Measurements from ENCODE around the gene TRIP6. TPM values are rescaled to one million over a fixed set of nuclear protein-coding genes. Genes with fewer than 3 reads are reported as not detected.
A peak's percentile ranks its signal among the peaks of the same experiment; 100 is the strongest.

TRIP6 gene
- total RNA-seq, 1 donor from 2014 or later: 14.9 TPM

GRCh38 chr7:100874300-100874576 is 7.1 kb downstream of the TRIP6 start:
- Histone ChIP-seq H4K20me1 (ENCODE audit: low read depth) (peaks cover 41% of the 10 kb centered on the region), H3K9ac (peak overlapping the region; percentile 58), H3K79me2 (ENCODE audit: low read depth) (peaks cover 45% of the 10 kb centered on the region), H3K4me3 (peak overlapping the region; percentile 91), H3K27me3 (no peaks in the 10 kb centered on the region), H3K9me3 (ENCODE audit: low read depth) (no peaks in the 10 kb centered on the region), H3K36me3 (peaks cover 7% of the 10 kb centered on the region), H2AFZ (replicated peaks) (peak overlapping the region; percentile 27), H3K4me1 (peaks cover 24% of the 10 kb centered on the region), H3K27ac (peak overlapping the region; percentile 92), H3K4me2 (peak overlapping the region; percentile 66), H3F3A (ENCODE audit: low read depth) (peaks cover 44% of the 10 kb centered on the region)
- TF ChIP-seq CTCF (IDR thresholded peaks at IDR 0.05) (no peak), EZH2phosphoT487 (IDR thresholded peaks at IDR 0.05) (no peak), EZH2 (IDR thresholded peaks at IDR 0.05) (no peak)
- Mint-ChIP-seq H3K9me3 (no peaks in the 10 kb centered on the region), H3K36me3 (peaks cover 25% of the 10 kb centered on the region), H3K4me1 (peaks cover 38% of the 10 kb centered on the region), H3K27me3 (ENCODE audit: insufficient read depth, low read depth) (peaks cover 2% of the 10 kb centered on the region), H3K27ac (peak overlapping the region; percentile 99), H3K4me3 (peak overlapping the region; percentile 99)
- DNase-seq (ENCODE audit: low spot score): no peak

GRCh38 chr7:100874577-100875355 is 7.6 kb downstream of the TRIP6 start, which contains the start of gene SRRT:
Gene SRRT (plus strand): TSS chr7:100875103. CDS start chr7:100875591, 488 bp downstream.
- peaks cover 29% of the 10 kb centered on the region for H3K4me1 ChIP-seq
- Mint-ChIP-seq H3K36me3 (peaks cover 28% of the 10 kb centered on the region), H3K27ac (peak within 1 kb of the TSS; percentile 99), H3K27me3 (ENCODE audit: insufficient read depth, low read depth) (peaks cover 2% of the 10 kb centered on the region), H3K4me3 (peak within 1 kb of the TSS; percentile 99), H3K9me3 (no peaks in the 10 kb centered on the region), H3K4me1 (peaks cover 43% of the 10 kb centered on the region)
- no peaks in the 10 kb centered on the region for H3K9me3 ChIP-seq (ENCODE audit: low read depth)
- peak within 1 kb of the TSS; percentile 95 for H3K27ac ChIP-seq
- peaks cover 7% of the 10 kb centered on the region for H3K36me3 ChIP-seq
- H3K9ac ChIP-seq: peak within 1 kb of the TSS; percentile 96
- peak within 1 kb of the TSS; percentile 27 for H2AFZ ChIP-seq (replicated peaks)
- H4K20me1 ChIP-seq (ENCODE audit: low read depth): peaks cover 46% of the 10 kb centered on the region
- TF ChIP-seq EZH2 (IDR thresholded peaks at IDR 0.05) (no peak), CTCF (IDR thresholded peaks at IDR 0.05) (peak; percentile 40), EZH2phosphoT487 (IDR thresholded peaks at IDR 0.05) (no peak)
- peaks cover 49% of the 10 kb centered on the region for H3F3A ChIP-seq (ENCODE audit: low read depth)
- peak within 1 kb of the TSS; percentile 91 for H3K4me3 ChIP-seq
- no peaks in the 10 kb centered on the region for H3K27me3 ChIP-seq
- peak; percentile 100 for DNase-seq (ENCODE audit: low spot score)
- H3K79me2 ChIP-seq (ENCODE audit: low read depth): peaks cover 48% of the 10 kb centered on the region
- peak within 1 kb of the TSS; percentile 93 for H3K4me2 ChIP-seq

- DNase-seq (ENCODE audit: low spot score): peak; percentile 47
- H3K27ac ChIP-seq: peak overlapping the region; percentile 95
- H3K36me3 Mint-ChIP-seq: peaks cover 32% of the 10 kb centered on the region
- no peaks in the 10 kb centered on the region for H3K9me3 Mint-ChIP-seq
- H3K27me3 Mint-ChIP-seq (ENCODE audit: insufficient read depth, low read depth): peaks cover 5% of the 10 kb centered on the region
- H3K4me3 Mint-ChIP-seq: peak overlapping the region; percentile 99
- H4K20me1 ChIP-seq (ENCODE audit: low read depth): peaks cover 52% of the 10 kb centered on the region
- TF ChIP-seq CTCF (IDR thresholded peaks at IDR 0.05) (no peak), EZH2 (IDR thresholded peaks at IDR 0.05) (no peak), EZH2phosphoT487 (IDR thresholded peaks at IDR 0.05) (no peak)
- H3F3A ChIP-seq (ENCODE audit: low read depth): peaks cover 50% of the 10 kb centered on the region
- no peaks in the 10 kb centered on the region for H3K9me3 ChIP-seq (ENCODE audit: low read depth)
- H3K4me1 ChIP-seq: peaks cover 30% of the 10 kb centered on the region
- peak overlapping the region; percentile 96 for H3K9ac ChIP-seq
- peaks cover 54% of the 10 kb centered on the region for H3K79me2 ChIP-seq (ENCODE audit: low read depth)
- H3K4me3 ChIP-seq: peak overlapping the region; percentile 91
- no peaks in the 10 kb centered on the region for H3K27me3 ChIP-seq
- H3K36me3 ChIP-seq: peaks cover 7% of the 10 kb centered on the region
- H2AFZ ChIP-seq (replicated peaks): no peak overlapping the region
- peaks cover 46% of the 10 kb centered on the region for H3K4me1 Mint-ChIP-seq
- peak overlapping the region; percentile 91 for H3K27ac Mint-ChIP-seq
- peak overlapping the region; percentile 93 for H3K4me2 ChIP-seq
Measured at GRCh38 chr7:100875356-100875751, 8.2 kb downstream of the TRIP6 start.

All from neural progenitor cell (in vitro differentiated cells).